ENCODE results near the gene CALD1.

GRCh38 chr7:134850066-134850465 is 70.6 kb downstream of the CALD1 start:
- TF ChIP-seq POLR2AphosphoS5 (IDR thresholded peaks at IDR 0.05; ENCODE audit: low read depth) (no peak), CTCF (conservative IDR thresholded peaks at IDR 0.05; ENCODE audit: low read depth in 2 of 2) (no peak), EZH2 (IDR thresholded peaks at IDR 0.05; ENCODE audit: low read depth, unreplicated experiment) (no peak), REST (IDR thresholded peaks at IDR 0.05; ENCODE audit: unreplicated experiment) (no peak), CREB1 (CRISPR knock-in tag; IDR thresholded peaks at IDR 0.05; ENCODE audit: low read depth) (no peak), EZH2phosphoT487 (IDR thresholded peaks at IDR 0.05; ENCODE audit: unreplicated experiment) (no peak), STAT1 (IDR thresholded peaks at IDR 0.05; ENCODE audit: unreplicated experiment) (no peak), ZNF331 (CRISPR knock-in tag; IDR thresholded peaks at IDR 0.05; ENCODE audit: low read depth) (no peak), ZNF114 (CRISPR knock-in tag; IDR thresholded peaks at IDR 0.05) (no peak)

All from GM23338 (cell line).